BJ (cell line): Measurements from ENCODE around the gene ABAT. TPM values are rescaled to one million over a fixed set of nuclear protein-coding genes. Genes with fewer than 3 reads are reported as not detected.

Experiments used
- CTCF ChIA-PET: fragments of 350-600 bp; formaldehyde crosslinking; extraction: SDS; loops from one replicate; lab custom pipeline; 2021; ENCODE audit warnings: antibody characterized with exemption, inconsistent platforms; lab: Yijun Ruan, JAX
- POLR2A ChIA-PET: fragments of 300-600 bp; sonication (Branson Sonifier 250); formaldehyde crosslinking; extraction: SDS; loops from one replicate; lab custom pipeline; 2021; ENCODE audit warnings: antibody characterized with exemption; lab: Charles Lee
- DNase-seq: peaks from one replicate; pipeline ENCODE4 v3.0.0-alpha.2; 2011; ENCODE audit warnings: low read depth
- H3K27me3 ChIP-seq: 2 replicates; pipeline ENCODE4 v1.6.0; 2011; ENCODE audit warnings: low read length; ENCODE audit not compliant: control insufficient read depth, insufficient read depth
- H3K36me3 ChIP-seq: 2 replicates; pipeline ENCODE4 v1.5.1; 2011; ENCODE audit warnings: low read length; ENCODE audit not compliant: control insufficient read depth, insufficient read depth
- H3K4me3 ChIP-seq: 2 replicates; pipeline ENCODE4 v1.5.1; 2011; ENCODE audit warnings: low read depth, mild to moderate bottlenecking, control low read depth, low read length
- polyA plus RNA-seq: library from polyadenylated mRNA; depleted of rRNA; stranded (reverse); fragments of >200 nt; gene quantifications from 2 replicates; pipeline ENCODE4 v1.2.3, GENCODE V29; 2011
- TF ChIP-seq, protein P1 (sequence below): IDR thresholded peaks from 2 replicates; pipeline ENCODE4 v1.5.1; 2011; ENCODE audit warnings: low read depth, mild to moderate bottlenecking, control low read depth, inconsistent platforms, low read length, moderate library complexity; ENCODE audit not compliant: insufficient read depth

ABAT gene
- polyA plus RNA-seq, 1 experiment = 3.5 TPM

DNA sequence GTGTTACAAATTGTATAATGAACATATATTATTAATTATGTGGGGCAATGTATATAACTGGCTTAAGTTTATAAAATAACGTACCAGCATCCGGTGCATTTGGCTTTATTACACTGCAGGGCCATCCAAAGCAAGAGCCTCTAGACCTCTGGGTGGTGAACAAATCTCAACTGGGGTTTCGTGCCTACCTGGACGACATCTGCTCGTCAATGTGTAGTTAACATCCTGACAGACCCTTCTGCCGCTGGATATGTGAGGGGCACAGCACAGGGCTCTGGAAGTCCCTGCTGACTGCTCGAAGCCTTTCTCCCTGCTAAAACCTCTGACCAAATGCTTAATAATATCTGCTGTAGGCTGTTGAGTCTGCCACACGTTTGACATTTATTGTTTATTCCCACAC, 120.7 kb downstream of the ABAT start:
- Histone ChIP-seq H3K36me3 (peaks cover 3% of the 10 kb centered on the region), H3K4me3 (no peak overlapping the region), H3K27me3 (no peaks in the 10 kb centered on the region)
- no peak for DNase-seq
- CTCF ChIA-PET = interaction anchor here (3.3 kb wide), 1 partner anchor 86 kb away, joined by 14 read pairs; no protein-coding TSS in a partner anchor
- TF ChIP-seq, protein P1, sequence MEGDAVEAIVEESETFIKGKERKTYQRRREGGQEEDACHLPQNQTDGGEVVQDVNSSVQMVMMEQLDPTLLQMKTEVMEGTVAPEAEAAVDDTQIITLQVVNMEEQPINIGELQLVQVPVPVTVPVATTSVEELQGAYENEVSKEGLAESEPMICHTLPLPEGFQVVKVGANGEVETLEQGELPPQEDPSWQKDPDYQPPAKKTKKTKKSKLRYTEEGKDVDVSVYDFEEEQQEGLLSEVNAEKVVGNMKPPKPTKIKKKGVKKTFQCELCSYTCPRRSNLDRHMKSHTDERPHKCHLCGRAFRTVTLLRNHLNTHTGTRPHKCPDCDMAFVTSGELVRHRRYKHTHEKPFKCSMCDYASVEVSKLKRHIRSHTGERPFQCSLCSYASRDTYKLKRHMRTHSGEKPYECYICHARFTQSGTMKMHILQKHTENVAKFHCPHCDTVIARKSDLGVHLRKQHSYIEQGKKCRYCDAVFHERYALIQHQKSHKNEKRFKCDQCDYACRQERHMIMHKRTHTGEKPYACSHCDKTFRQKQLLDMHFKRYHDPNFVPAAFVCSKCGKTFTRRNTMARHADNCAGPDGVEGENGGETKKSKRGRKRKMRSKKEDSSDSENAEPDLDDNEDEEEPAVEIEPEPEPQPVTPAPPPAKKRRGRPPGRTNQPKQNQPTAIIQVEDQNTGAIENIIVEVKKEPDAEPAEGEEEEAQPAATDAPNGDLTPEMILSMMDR = no peak
- POLR2A ChIA-PET = no interaction called here

DNA sequence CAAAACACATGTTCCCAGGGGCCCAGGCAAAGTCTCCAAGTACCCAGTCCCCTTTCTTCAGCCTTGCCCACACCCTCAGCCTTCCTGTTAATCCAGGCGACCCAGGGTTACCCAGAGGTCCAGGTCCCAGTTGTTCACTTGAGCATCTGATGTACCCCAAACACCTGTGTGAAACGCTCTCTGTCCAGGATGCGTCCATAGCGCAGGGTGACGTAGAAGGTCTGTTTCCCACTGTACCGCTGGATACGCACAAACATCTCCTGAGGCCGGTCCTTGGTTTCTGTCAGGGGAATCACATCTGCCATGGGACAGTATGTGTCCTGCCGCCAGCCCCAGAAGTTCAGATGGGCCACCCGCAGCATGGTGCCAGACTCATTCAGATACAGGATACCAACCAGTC, 121.4 kb downstream of the ABAT start:
- ChIA-PET CTCF (interaction anchor here (3.3 kb wide), 1 partner anchor 85 kb away, joined by 14 read pairs; no protein-coding TSS in a partner anchor), POLR2A (no interaction called here)
- TF ChIP-seq, protein P1 = no peak
- no peak overlapping the region for H3K4me3 ChIP-seq
- no peaks in the 10 kb centered on the region for H3K27me3 ChIP-seq
- DNase-seq = no peak
- peaks cover 3% of the 10 kb centered on the region for H3K36me3 ChIP-seq

DNA sequence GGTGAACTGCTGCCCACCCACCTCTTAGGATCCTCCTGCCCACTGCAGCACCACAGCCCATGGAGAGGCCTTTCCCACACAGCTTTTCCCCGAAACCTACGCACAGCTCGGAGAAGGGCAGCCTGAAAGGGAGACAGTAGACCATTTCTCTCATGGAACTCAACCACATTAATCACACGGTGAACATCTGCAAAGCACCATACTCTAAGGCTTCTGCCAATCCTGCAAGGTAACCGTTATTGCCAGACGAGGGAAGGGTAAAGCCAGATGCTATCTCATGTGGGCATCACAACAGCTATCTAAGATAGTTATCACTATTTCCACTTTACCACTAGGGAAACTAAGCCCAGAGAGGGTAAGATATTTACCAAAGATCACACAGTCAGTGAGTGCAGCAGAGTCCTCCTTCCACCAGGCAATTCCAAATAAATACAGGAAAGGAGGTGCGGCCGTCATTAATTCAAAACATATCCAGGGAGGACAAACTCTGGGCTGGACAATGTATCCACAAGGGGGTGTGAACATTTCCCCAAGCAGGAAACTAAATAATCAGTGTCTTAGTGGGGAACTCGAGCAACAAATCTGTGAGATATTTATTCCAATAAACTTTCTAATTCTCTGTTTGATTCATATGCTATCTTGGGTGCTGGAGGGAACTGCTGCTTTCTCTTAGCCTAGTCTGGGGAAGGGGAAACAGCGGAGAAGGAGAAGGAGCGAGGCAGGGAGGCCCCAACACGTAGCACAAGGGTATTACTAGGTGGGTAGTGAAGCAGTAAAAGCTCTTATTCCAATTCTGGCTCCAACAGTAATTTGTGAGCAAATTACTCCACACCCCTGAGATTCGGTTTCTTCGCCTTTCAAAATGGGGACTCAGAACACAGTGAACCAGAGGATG, 122.3 kb downstream of the ABAT start:
- POLR2A ChIA-PET = no interaction called here
- DNase-seq = no peak
- TF ChIP-seq, protein P1 = peak; percentile 15; the same call in 1 of the 2 replicates
- CTCF ChIA-PET = interaction anchor here (1.6 to 3.3 kb wide), 2 partner anchors 9 to 84 kb away, joined by 3 to 14 read pairs; no protein-coding TSS in a partner anchor
- H3K4me3 ChIP-seq = peak overlapping the region; percentile 74
- no peaks in the 10 kb centered on the region for H3K27me3 ChIP-seq
- H3K36me3 ChIP-seq = peaks cover 3% of the 10 kb centered on the region

DNA sequence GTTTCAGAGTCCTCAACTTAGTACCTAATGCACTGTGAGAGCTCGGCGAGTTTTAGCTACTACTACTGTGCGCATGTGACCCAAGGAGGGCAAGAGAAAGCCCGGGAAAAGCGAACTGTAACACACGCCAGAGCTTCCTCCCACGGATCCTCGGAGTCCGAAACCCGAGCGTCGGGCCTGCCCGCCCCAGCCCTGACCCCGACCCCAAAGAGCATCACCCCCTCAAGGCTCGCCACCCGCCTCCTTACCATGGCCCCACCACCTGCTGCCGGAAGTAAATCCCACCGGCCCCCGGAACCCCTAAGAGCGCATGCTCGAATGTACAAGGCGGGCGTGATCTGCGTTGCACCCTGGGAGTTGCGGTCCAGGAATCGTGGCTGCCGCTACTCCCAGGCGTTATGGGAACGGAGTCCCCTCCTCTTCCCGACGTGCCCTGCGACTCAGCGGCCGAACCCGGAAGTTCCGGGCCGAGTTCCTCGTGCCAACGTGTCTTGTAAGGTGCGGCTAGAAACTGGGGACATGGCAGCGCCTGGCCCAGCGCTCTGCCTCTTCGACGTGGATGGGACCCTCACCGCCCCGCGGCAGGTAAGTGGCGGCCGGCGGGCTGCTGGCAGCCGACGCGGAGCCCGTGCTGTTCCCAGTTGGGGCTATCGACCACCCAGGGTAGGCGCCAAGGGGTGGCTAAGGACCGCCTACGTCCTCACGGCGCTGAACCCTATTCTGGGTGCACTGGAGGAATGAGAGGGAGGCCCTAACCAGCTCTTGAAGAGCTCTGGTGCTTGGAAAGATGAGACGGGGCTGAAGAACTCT, 123.2 kb downstream of the ABAT start, which contains the start of the genes PMM2 and TMEM186:
Gene PMM2, plus strand, starts transcription at position 476 of the 810 bp plus-strand sequence. Its CDS starts 44 bp downstream, at position 520.
Gene TMEM186, minus strand, starts transcription at position 276 of the 810 bp plus-strand sequence. Its CDS starts 25 bp downstream, at position 251.
- H3K27me3 ChIP-seq = no peaks in the 10 kb centered on the region
- POLR2A ChIA-PET = no interaction called here

More for the DNA sequence above, 123.2 kb downstream of the ABAT start, which contains the start of the genes PMM2 and TMEM186:
- TF ChIP-seq, protein P1 = no peak
- Histone ChIP-seq H3K36me3 (peaks cover 7% of the 10 kb centered on the region), H3K4me3 (peak within 1 kb of the TSS; percentile 74)
- peak; percentile 90 for DNase-seq
- CTCF ChIA-PET = interaction anchor here (1.6 to 3.3 kb wide), 2 partner anchors 8 to 83 kb away, joined by 3 to 14 read pairs; no protein-coding TSS in a partner anchor
